ENCODE results near the gene RWDD2A. TPM values are rescaled to one million over a fixed set of nuclear protein-coding genes. Genes with fewer than 3 reads are reported as not detected.

Gene RWDD2A
- total and polyA plus RNA-seq, 2 of the 4 experiments (the other 2 are of a cell fraction) = 3.9 to 4.1 TPM

DNA sequence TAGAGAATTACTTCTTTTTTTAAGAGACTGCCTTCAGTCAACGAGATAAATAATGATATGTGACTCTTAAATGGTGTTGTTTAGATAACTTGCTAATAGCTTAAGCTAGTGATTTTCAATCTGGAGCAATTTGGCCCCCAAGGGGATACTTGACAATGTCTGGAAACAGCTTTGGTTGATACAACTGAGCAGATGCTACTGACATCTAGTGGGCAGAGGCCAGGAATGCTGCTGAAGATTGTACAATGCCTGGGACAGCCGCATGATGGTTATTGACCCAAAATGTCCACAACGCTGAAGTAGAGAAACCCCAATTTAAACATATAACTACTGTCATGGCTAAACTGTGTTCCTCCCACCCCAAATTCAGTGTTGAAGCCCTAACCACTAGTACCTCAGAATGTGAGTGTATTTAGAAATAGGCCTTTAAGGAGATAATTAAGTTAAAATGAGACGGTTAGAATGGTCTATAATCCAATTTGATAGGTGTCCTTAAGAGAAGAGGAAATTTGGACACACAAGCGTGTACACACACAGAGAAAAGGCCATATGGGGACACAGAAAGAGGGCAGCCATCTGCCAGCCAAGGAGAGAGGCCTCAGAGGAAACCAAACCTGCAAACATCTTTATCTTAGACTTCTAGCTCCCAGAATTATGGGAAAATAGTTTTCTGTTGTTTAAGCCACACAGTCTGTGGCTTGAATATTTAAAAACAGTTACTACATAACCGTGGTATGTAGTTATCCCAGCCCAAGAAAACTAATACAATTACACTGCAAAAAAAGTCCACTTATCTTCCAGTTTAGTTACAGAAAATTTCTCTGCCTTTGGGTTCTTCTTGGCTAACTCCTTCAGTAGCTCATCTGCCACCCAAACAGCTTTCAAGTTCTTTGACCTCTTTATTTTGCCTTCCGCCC is 22.2 kb downstream of the RWDD2A start (continued):
- TF ChIP-seq, protein P1, sequence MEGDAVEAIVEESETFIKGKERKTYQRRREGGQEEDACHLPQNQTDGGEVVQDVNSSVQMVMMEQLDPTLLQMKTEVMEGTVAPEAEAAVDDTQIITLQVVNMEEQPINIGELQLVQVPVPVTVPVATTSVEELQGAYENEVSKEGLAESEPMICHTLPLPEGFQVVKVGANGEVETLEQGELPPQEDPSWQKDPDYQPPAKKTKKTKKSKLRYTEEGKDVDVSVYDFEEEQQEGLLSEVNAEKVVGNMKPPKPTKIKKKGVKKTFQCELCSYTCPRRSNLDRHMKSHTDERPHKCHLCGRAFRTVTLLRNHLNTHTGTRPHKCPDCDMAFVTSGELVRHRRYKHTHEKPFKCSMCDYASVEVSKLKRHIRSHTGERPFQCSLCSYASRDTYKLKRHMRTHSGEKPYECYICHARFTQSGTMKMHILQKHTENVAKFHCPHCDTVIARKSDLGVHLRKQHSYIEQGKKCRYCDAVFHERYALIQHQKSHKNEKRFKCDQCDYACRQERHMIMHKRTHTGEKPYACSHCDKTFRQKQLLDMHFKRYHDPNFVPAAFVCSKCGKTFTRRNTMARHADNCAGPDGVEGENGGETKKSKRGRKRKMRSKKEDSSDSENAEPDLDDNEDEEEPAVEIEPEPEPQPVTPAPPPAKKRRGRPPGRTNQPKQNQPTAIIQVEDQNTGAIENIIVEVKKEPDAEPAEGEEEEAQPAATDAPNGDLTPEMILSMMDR (conservative IDR thresholded peaks at IDR 0.05; ENCODE audit: low read depth, low read length) = peak; percentile 92

DNA sequence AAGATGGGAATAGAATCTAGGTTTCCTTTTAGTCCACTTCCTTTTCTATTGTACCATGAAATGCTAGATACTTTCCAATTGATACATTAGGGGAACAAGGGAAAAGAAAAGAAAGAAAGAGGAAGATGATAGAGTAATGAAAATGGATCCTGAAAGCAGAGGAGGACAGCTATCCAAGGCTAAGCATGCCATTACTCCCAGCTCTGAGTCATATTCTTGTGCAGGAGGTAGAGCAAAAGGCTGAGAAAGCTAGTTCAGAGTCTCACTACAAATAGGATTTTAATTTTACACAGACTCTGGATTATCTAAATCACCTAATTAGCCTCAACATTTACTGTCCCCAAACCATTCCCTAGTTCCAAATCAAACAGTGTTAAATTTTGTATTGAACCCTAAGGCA is 23.6 kb downstream of the RWDD2A start:
- Histone ChIP-seq H3K9me1 (ENCODE audit: insufficient read depth, low read length) (0 out of 2 replicates have a peak, but pooled peaks cover 3% of the 10 kb centered on the region), H3K36me3 (ENCODE audit: control insufficient read depth, insufficient read depth, low read length) (no peaks in the 10 kb centered on the region), H3K9me3 (ENCODE audit: control insufficient read depth, insufficient read depth, low read length) (no peaks in the 10 kb centered on the region), H3K4me1 (ENCODE audit: control insufficient read depth, insufficient read depth, low read length) (peaks cover 4% of the 10 kb centered on the region), H3K4ac (ENCODE audit: low read depth, low read length) (no peak overlapping the region), H2AK9ac (replicated peaks; ENCODE audit: low read depth, low read length, poor library complexity) (no peak overlapping the region), H3K56ac (ENCODE audit: extremely low read depth, insufficient read depth, low read length) (no peak overlapping the region), H3K18ac (ENCODE audit: low read depth, low read length) (0 out of 2 replicates have a peak overlapping the region, but pooled peaks have one; percentile 5), H3K27ac (ENCODE audit: insufficient read depth, low read length) (peak overlapping the region; percentile 6; the same call in 1 of the 2 replicates), H3K9ac (ENCODE audit: low read depth, low read length) (no peak overlapping the region), H3K23ac (ENCODE audit: low read depth, low read length) (no peak overlapping the region), H3K4me2 (ENCODE audit: low read depth, low read length) (no peak overlapping the region), H2BK120ac (ENCODE audit: low read depth, low read length) (no peak overlapping the region), H3K27me3 (ENCODE audit: control insufficient read depth, insufficient read depth, low read length) (no peaks in the 10 kb centered on the region), H4K8ac (ENCODE audit: low read depth in 2 of 2, low read length in 2 of 2) (no peak overlapping the region), H3K4me3 (ENCODE audit: insufficient read depth, low read depth, low read length) (no peak overlapping the region), H2AFZ (replicated peaks; ENCODE audit: low read length, poor library complexity) (no peak overlapping the region), H2AK5ac (ENCODE audit: low read depth, low read length) (no peak overlapping the region), H4K91ac (ENCODE audit: insufficient read depth, low read depth, low read length) (no peak overlapping the region), H2BK20ac (ENCODE audit: low read depth, low read length) (no peak overlapping the region), H3K14ac (replicated peaks; ENCODE audit: low read depth, low read length) (no peak overlapping the region), H2BK15ac (ENCODE audit: low read depth, low read length) (no peak overlapping the region), H3K79me1 (ENCODE audit: low read depth in 1 of 2, low read length in 2 of 2) (no peaks in the 10 kb centered on the region), H4K20me1 (ENCODE audit: insufficient read depth, low read length) (no peaks in the 10 kb centered on the region), H2BK5ac (ENCODE audit: low read depth, low read length, poor library complexity, severe bottlenecking) (peak overlapping the region; percentile 69), H4K5ac (ENCODE audit: low read depth, low read length) (no peak overlapping the region)
- DNase-seq = peak; percentile 52
- dilution Hi-C loops (cut with HindIII; ENCODE audit: low sequenced_read_pairs, unreplicated experiment) (loop anchor here (25.0 kb wide), 1 partner anchor 295 kb away; the partner anchor contains the start of gene PRSS35), intact Hi-C loops (cut with micrococcal nuclease) (loop anchor here (10.0 kb wide), 2 partner anchors 262 to 972 kb away; partner anchors contain the start of gene IBTK), in situ Hi-C loops (cut with MboI; ENCODE audit: low sequenced_read_pairs) (no loop called here)
- ChIA-PET CTCF (interaction anchor here (0.8 to 4.0 kb wide), 2 partner anchors 33 to 150 kb away, joined by 3 to 71 read pairs; partner anchors contain the start of genes DOP1A and UBE3D), POLR2A (ENCODE audit: unreplicated experiment) (no interaction called here)
- BruUV-seq (replicated peaks) = no TSS peak
- ATAC-seq (ENCODE audit: low read depth) = peak; percentile 58
- TF ChIP-seq NFE2L2 (IDR thresholded peaks at IDR 0.05; ENCODE audit: low read depth, low read length) (no peak), RFX5 (IDR thresholded peaks at IDR 0.05; ENCODE audit: low read depth, low read length) (no peak), MAFK (IDR thresholded peaks at IDR 0.05; ENCODE audit: low read depth, low read length) (no peak), RCOR1 (IDR thresholded peaks at IDR 0.05; ENCODE audit: insufficient replicate concordance, low read length) (no peak), FOS (IDR thresholded peaks at IDR 0.05; ENCODE audit: low read depth, low read length) (no peak; the same call in 1 of the 2 replicates), POLR2A (IDR thresholded peaks at IDR 0.05; ENCODE audit: low read depth, low read length) (no peak), MXI1 (IDR thresholded peaks at IDR 0.05; ENCODE audit: borderline replicate concordance, low read depth, low read length) (no peak), CHD1 (IDR thresholded peaks at IDR 0.05; ENCODE audit: low read depth, low read length) (no peak), MAZ (IDR thresholded peaks at IDR 0.05; ENCODE audit: borderline replicate concordance, low read depth, low read length) (no peak), CEBPB (IDR thresholded peaks at IDR 0.05; ENCODE audit: low read depth, low read length) (no peak)
- TF ChIP-seq, protein P2, sequence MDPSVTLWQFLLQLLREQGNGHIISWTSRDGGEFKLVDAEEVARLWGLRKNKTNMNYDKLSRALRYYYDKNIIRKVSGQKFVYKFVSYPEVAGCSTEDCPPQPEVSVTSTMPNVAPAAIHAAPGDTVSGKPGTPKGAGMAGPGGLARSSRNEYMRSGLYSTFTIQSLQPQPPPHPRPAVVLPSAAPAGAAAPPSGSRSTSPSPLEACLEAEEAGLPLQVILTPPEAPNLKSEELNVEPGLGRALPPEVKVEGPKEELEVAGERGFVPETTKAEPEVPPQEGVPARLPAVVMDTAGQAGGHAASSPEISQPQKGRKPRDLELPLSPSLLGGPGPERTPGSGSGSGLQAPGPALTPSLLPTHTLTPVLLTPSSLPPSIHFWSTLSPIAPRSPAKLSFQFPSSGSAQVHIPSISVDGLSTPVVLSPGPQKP (IDR thresholded peaks at IDR 0.05; ENCODE audit: borderline replicate concordance, low read depth, low read length) = no peak

All from IMR-90 (cell line).